ENCODE data around the gene GGPS1.
"Not testable (repeated sequence)": the region's sequence is repeated elsewhere in the genome, so short reads cannot be mapped to it uniquely, and the experiment has no call there.

The GGPS1 gene

GRCh38 chr1:235307158-235308124 is 20.9 kb upstream of the GGPS1 start:
- no peak for DNase-seq

DNA sequence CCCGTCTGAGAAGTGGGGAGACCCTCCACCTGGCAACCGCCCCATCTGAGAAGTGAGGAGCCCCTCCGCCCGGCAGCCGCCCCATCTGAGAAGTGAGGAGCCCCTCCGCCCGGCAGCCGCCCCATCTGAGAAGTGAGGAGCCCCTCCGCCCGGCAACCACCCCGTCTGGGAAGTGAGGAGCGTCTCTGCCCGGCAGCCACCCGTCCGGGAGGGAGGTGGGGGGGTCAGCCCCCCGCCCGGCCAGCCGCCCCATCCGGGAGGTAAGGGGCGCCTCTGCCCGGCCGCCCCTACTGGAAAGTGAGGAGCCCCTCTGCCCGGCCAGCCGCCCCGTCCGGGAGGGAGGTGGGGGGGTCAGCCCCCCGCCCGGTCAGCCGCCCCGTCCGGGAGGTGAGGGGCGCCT is 19.2 kb upstream of the GGPS1 start:
- DNase-seq, result not testable (repeated sequence)

DNA sequence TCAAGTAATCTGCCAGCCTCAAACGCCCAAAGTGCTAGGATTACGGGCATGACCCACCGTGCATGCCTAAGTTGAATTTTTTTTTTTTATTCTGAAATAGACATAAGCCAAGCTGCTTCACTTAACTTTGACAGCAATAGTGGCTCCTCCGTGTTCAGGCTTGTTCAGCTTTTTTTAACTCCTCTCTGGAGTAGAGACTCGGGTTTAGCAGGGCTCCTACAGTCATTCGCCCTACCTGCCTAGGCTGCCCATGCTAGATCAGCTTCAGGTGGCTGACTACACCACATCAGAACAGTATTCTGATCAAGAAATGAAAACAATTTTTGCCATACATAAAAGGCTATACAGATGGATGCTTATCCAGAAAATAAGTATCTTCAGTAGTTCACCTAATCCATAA is 15.1 kb upstream of the GGPS1 start:
- DNase-seq, result no peak

DNA sequence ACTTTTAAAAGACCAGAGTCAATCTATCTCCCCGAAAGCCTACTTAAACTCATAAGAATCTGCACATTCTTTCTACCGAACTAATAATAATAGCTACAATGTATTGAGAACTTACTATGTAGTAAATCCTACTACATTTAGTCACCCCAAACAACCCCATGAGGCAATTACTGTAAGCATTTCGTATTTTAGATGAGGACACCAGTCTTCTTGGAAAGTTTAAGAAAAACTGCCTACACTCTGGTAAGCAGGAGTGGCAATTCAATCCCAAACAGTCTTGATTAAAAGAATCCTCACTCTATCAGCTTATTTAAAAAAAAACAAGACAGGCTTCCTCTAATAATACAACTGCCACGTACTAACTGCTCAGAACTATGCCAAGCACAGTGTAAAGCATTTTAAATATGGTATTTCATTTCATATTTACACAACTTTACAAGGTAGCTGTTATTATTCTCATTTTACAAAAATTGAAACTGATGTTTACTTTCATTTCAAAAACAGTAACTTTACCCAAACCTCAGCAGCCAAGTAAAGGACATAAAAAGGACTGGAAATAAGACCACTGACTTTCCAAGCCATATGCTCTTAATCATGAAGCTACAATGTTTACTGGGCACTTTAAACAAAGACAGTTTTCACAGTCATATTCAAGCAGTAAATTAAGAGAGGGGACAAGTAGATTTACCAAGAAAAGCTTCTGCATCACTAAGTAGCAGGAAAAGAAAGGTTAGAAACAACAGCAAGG is 14.3 kb upstream of the GGPS1 start:
- no peak for DNase-seq

DNA sequence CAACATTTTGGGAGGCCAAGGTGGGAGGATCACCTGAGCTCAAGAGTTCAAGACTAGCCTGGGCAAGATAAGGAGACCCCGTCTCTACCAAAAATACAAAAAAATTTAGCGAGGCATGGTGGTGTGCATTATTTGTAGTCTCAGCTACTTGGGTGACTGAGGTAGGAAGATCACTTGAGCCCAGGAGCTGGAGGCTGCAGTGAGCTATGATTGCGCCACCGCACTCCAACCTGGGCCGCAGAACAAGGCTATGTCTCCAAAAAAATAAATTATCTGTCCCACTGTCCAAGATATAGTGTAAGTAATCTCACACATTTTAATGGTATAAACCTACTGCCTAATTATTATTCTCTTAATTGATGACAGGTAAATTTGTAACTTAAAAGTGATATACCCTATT is 13.2 kb upstream of the GGPS1 start:
- DNase-seq, result no peak

DNA sequence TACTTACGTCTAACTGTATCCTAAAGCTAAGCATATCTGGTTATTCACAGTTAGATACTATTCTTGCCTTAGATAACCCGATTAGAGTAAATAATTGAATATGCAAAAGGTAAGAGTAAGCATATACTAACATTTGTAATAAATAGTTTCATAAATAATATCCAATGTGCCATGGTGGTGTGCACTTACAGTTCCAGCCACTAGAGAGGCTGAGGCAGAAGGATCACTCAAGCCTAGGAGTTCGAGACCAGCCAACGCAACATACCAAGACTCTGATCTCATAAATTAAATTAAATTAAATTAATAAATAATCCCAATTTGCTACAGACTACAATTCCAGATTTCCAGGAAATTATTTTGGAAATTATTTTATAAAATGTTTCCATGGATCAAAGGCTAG is 12.6 kb upstream of the GGPS1 start:
- no peak for DNase-seq

DNA sequence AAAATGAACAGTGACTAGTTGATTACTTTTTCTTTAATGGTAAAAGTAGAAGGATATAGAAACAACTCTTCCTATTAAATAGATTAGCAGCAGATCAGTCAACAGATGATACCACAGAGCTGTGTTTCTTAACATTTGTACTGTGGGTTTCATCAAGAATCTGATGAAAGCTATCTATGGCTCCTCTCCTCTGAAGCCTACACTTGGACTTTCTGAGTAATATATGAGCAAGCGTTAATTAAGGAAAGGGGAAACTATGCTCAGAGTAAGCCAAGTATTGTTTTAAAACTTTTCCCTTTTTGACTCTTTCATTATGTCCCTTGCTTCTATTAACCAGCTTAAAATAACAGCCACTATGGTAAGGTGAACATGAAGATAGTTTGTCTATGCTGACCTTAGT is 11.2 kb upstream of the GGPS1 start:
- DNase-seq, result no peak

DNA sequence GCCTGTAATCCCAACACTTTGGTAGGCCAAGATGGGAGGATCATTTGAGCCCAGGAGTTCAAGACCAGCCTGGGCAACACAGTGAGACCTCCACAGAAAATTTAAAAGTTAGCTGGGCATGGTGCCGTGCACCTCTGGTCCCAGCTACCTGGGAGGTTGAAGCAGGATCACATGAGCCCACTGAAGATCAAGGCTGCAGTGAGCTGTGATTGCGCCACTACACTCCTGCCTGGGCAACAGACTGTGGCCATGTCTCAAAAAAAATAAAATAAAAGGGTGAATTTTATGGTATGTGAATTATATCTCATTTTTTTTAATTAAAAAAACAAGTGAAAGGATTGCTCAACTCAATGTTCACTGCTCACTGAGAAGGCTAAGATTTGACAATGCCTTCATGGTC is 9.1 kb upstream of the GGPS1 start:
- no peak for DNase-seq

GRCh38 chr1:235320521-235321179 is 7.7 kb upstream of the GGPS1 start:
- DNase-seq, result no peak

DNA sequence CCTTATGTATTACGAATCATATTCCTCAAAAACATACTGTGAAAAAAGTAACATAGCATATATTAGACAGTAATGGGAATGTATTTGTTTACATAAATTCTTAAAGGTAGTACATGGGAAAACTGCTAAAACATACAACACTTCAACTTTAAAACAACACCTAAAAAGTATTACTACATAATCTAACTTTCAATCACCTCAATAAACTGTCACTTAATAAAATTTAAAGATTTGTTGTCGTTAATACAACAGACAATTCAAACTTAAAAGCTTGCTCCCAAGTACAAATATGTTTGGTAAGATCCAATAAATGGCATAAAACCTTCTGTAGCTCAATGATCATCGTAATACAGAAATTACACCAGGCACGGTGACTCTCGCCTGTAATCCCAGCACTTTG is 4.1 kb upstream of the GGPS1 start:
- no peak for DNase-seq

- DNase-seq, result no peak
Observed at GRCh38 chr1:235325139-235325538, 3.2 kb upstream of the GGPS1 start.

DNA sequence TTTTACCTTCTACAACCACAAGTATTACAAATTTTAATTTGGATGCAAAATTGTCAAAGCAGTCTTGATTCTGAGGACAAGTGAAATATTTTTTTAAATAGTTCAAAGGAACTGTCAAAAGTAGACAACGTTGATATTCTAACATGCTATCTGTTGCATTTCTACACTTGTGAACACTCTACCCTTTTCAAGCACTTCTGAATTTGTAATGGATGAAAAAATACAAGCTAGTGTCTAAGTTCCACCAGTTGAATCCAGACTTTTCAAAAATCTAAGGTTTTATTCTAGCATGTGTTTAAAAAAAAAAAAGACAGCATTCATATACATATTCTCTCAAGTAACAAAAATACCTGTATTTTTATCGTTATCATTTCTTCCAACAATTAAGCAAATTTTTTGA is 2.5 kb upstream of the GGPS1 start:
- no peak for DNase-seq

- peak; percentile 80 for DNase-seq
Observed at GRCh38 chr1:235326719-235327558, 1.4 kb upstream of the GGPS1 start.

- peak; percentile 83 for DNase-seq
Observed at GRCh38 chr1:235327559-235328270, 655 bp upstream of the GGPS1 start, which contains the start of gene ARID4B. ARID4B (minus strand) TSS chr1:235328179; CDS start chr1:235326919, 1,260 bp downstream.

- peak; percentile 71 for DNase-seq
Observed at GRCh38 chr1:235329139-235329902, 951 bp downstream of the GGPS1 start.

DNA sequence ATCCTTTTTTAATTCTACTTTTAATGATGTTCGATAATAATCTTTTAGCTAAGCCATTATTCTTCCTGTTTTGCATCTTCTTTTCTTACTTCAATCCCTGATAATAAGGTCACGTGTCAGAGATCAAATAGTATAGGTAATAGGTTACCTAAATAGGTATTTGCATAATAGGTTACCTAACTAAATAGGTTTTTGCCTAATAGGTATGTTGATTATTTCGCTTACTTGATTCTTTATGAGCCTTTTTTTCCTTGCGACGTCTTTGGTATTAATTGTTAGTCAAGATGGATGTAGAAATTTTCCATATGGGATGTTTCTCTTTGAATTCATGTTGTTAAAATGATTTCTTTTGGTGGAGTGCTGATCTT is 2.5 kb downstream of the GGPS1 start:
- DNase-seq, result no peak

GRCh38 chr1:235331401-235331800 is 3.0 kb downstream of the GGPS1 start:
- DNase-seq, result no peak

DNA sequence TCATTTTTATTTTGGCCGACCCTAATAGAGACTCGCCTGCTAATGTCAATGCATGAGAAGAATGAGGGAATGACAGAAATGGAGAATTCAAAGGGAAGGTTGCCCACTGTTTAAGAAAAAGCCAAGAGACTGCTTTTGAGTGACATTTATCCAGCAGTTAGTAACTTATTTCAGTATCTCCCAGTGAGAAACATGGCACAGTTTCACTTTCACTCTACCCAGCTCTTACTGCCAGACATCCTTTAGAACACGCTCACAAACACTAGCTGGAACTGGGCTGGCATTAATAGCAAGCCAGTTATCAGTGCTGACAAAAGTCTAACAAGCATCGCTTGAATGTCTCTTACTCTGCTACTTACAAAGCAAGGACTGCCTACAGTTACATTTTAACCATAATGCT is 8.5 kb downstream of the GGPS1 start:
- DNase-seq, result no peak

DNA sequence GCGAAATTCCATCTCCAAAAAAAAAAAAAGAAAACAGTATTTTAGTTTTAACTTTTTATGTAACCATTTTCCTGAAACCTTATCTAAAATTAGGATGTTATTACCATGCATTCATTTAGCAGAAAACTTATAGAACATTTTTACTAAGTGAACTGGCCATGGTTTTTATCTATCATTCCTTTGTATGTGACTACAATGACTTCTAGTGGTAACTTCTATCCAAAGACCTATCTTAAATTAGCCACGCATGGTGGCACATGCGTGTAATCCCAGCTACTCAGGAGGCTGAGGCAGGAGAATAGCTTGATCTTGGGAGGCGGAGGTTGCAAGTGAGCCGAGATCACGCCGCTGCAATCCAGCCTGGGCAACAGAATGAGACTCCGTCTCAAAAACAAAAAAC is 11.4 kb downstream of the GGPS1 start:
- DNase-seq, result no peak

GRCh38 chr1:235341334-235341733 is 13.0 kb downstream of the GGPS1 start:
- DNase-seq, result no peak

DNA sequence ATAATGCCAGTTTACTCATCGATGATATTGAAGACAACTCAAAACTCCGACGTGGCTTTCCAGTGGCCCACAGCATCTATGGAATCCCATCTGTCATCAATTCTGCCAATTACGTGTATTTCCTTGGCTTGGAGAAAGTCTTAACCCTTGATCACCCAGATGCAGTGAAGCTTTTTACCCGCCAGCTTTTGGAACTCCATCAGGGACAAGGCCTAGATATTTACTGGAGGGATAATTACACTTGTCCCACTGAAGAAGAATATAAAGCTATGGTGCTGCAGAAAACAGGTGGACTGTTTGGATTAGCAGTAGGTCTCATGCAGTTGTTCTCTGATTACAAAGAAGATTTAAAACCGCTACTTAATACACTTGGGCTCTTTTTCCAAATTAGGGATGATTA is 13.7 kb downstream of the GGPS1 start:
- no peak for DNase-seq
